SK-N-MC (cell line): Measurements from ENCODE around the gene TRHDE.

ENCODE experiments used
- EZH2 ChIP-seq: fragments of 200-600 bp; sonication (generic); IDR thresholded peaks from one replicate; pipeline ENCODE4 v1.6.1; 2017; ENCODE audit warnings: antibody characterized with exemption
- FOXP2 ChIP-seq: optimal IDR thresholded peaks from 2 replicates; pipeline ENCODE3; 2011; ENCODE audit warnings: mild to moderate bottlenecking, moderate library complexity; ENCODE audit not compliant: insufficient read depth; ENCODE audit errors: extremely low read length, control extremely low read depth
- POLR2AphosphoS5 ChIP-seq: IDR thresholded peaks from 2 replicates; pipeline ENCODE4 v1.6.1; 2012; ENCODE audit warnings: mild to moderate bottlenecking, low read depth, low read length, borderline replicate concordance

DNA sequence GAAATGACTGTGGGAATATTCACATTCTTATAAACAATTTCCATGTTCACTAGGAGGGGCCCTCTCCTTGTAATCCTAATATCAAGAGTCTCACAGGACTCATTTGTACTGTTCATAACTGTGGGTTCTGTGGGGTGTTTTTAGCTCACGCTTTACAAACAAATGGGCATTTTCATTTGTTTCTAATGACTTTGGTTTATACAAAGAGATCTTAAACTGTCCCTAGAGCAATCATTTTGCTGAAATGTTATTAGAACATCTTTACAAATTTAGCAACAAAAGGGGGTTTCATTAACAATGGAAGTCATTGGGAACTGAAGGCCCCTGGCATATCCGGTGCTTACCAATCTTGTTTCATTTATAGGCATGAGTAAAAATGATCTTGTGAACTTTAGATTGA is 370.5 kb downstream of the TRHDE start:
- TF ChIP-seq EZH2 = no peak
- TF ChIP-seq POLR2AphosphoS5 = no peak
- no peak for TF ChIP-seq FOXP2
